K562 (cell line): ENCODE measurements around the gene SORL1-AS1.
"Not testable (repeated sequence)": the region's sequence is repeated elsewhere in the genome, so short reads cannot be mapped to it uniquely, and the experiment has no call there.

ENCODE experiments used
- ATAC-seq: fragments of 200-7000 bp; cut with Tn5 transposase; 3 replicates; pipeline ENCODE4 v1.9.1; 2020; ENCODE audit warnings: moderate library complexity
- BruUV-seq: library from RNA; stranded (reverse); fragments of 400-500 nt; replicated peaks from 2 replicates; lab custom pipeline; 2021; lab: Mats Ljungman, UMichigan
- CTCF ChIA-PET: fragments of 300-600 bp; formaldehyde crosslinking; extraction: SDS; loops from one replicate; lab custom pipeline; 2021; ENCODE audit warnings: low intra/inter-chr PET ratio; lab: Yijun Ruan, JAX
- POLR2A ChIA-PET: fragments of 300-600, 350-650 bp; sonication (Branson Sonifier 250); formaldehyde crosslinking; extraction: SDS; loops from one replicate; lab custom pipeline; 2021; ENCODE audit warnings: antibody characterized with exemption, inconsistent platforms; lab: Yijun Ruan, JAX
- DNase-seq, 4 experiments: peaks; one replicate each; pipeline versions ENCODE4 v3.0.0 to v3.0.0-alpha.2; 2011 to 2018; ENCODE audit warnings: low spot score in 3 of 4, mixed read lengths in 3 of 4; ENCODE audit errors: extremely low read depth in 1 of 4
- FAIRE-seq: peaks from 2 replicates; lab custom pipeline; 2011; peaks lifted over from hg19 to GRCh38; lab: Jason Lieb, UNC
- H2AFZ ChIP-seq: 2 replicates; pipeline ENCODE4 v1.6.0; 2011; ENCODE audit warnings: low read depth, low read length, control low read depth, inconsistent platforms
- H3K27ac ChIP-seq: fragments of 200-600 bp; 3 replicates; pipeline ENCODE4 v1.8.0; 2011; ENCODE audit warnings: low read depth, mild to moderate bottlenecking, control low read depth, inconsistent platforms, low read length, moderate library complexity, mixed read lengths; ENCODE audit errors: extremely low read depth
- H3K27me3 ChIP-seq, 2 experiments: fragments of 300-600 bp in 1 of 2; 2 replicates in 1 of 2; 3 replicates in 1 of 2; pipeline versions ENCODE4 v1.6.0 to v1.8.0; 2011; ENCODE audit warnings: inconsistent platforms in 2 of 2, low read length in 2 of 2, mild to moderate bottlenecking in 1 of 2, mixed read lengths in 1 of 2, moderate library complexity in 1 of 2; ENCODE audit not compliant: control insufficient read depth in 2 of 2, insufficient read depth in 2 of 2
- H3K36me3 ChIP-seq: fragments of 300-600 bp; 3 replicates; pipeline ENCODE4 v1.8.0; 2011; ENCODE audit warnings: mild to moderate bottlenecking, low read length, inconsistent platforms; ENCODE audit not compliant: control insufficient read depth, insufficient read depth
- H3K4me1 ChIP-seq, 2 experiments: fragments of 200-600 bp in 1 of 2; replicated peaks in 1 of 2; 2 replicates in 1 of 2; 3 replicates in 1 of 2; pipeline versions ENCODE4 v1.5.1 to v1.8.0; 2011; ENCODE audit warnings: inconsistent platforms in 2 of 2, low read length in 2 of 2, mild to moderate bottlenecking in 1 of 2, mixed read lengths in 1 of 2, moderate library complexity in 1 of 2; ENCODE audit not compliant: control insufficient read depth in 2 of 2, insufficient read depth in 2 of 2
- H3K4me2 ChIP-seq: 2 replicates; pipeline ENCODE4 v1.6.1; 2011; ENCODE audit warnings: low read length, control low read depth, inconsistent platforms, mixed read lengths; ENCODE audit not compliant: insufficient read depth
- H3K4me3 ChIP-seq: fragments of 200-600 bp; sonication (generic), shearing (Covaris generic); 2 replicates; pipeline ENCODE4 v1.5.1; 2016; ENCODE audit warnings: control low read depth, inconsistent platforms
- H3K79me2 ChIP-seq: fragments of 200-600 bp; 3 replicates; pipeline ENCODE4 v1.8.0; 2011; ENCODE audit warnings: low read length, inconsistent platforms; ENCODE audit not compliant: control insufficient read depth, insufficient read depth
- H3K9ac ChIP-seq, 2 experiments: 2 replicates each; pipeline versions ENCODE4 v1.6.0 to v1.6.1; 2011; ENCODE audit warnings: low read depth in 2 of 2, low read length in 2 of 2, control low read depth in 1 of 2, inconsistent platforms in 1 of 2, mild to moderate bottlenecking in 1 of 2, mixed read lengths in 1 of 2; ENCODE audit not compliant: insufficient read depth in 1 of 2
- H3K9me1 ChIP-seq: one replicate; pipeline ENCODE4 v1.6.0; 2011; ENCODE audit warnings: inconsistent platforms, mild to moderate bottlenecking, low read length, moderate library complexity; ENCODE audit not compliant: control insufficient read depth, insufficient read depth
- H3K9me3 ChIP-seq: replicated peaks from 2 replicates; pipeline ENCODE4 v1.5.1; 2011; ENCODE audit warnings: low read depth, low read length, inconsistent platforms; ENCODE audit not compliant: control insufficient read depth, insufficient read depth
- H4K20me1 ChIP-seq: replicated peaks from 2 replicates; pipeline ENCODE4 v1.6.1; 2011; ENCODE audit warnings: low read length, inconsistent platforms, mixed read lengths; ENCODE audit not compliant: control insufficient read depth, insufficient read depth
- ATF7 ChIP-seq: fragments of 450-650 bp; IDR thresholded peaks from 2 replicates; pipeline ENCODE4 v1.7.1; 2014; ENCODE audit warnings: mild to moderate bottlenecking, moderate library complexity
- FOXP1 ChIP-seq: sonication (generic); formaldehyde crosslinking; IDR thresholded peaks from 2 replicates; pipeline ENCODE4 v1.8.0; 2022; ENCODE audit warnings: mild to moderate bottlenecking, missing genetic modification reagents
- ILF3 ChIP-seq: fragments of 450-650 bp; IDR thresholded peaks from 2 replicates; pipeline ENCODE4 v1.6.1; 2018; ENCODE audit warnings: antibody characterized with exemption, mild to moderate bottlenecking, moderate library complexity, borderline replicate concordance
- KDM1A ChIP-seq, 2 experiments: fragments of 450-650 bp; IDR thresholded peaks; 2 replicates each; pipeline ENCODE4 v1.6.1; 2016; ENCODE audit warnings: mild to moderate bottlenecking in 2 of 2
- POLR2H ChIP-seq: IDR thresholded peaks from 2 replicates; pipeline ENCODE4 v1.6.1; 2016; ENCODE audit warnings: missing genetic modification characterization, low read depth, mild to moderate bottlenecking, control low read depth, missing compliant biosample characterization, moderate library complexity
- SMAD2 ChIP-seq: fragments of 150-350 bp; IDR thresholded peaks from 2 replicates; pipeline ENCODE4 v1.6.1; 2014; ENCODE audit warnings: low read depth, mild to moderate bottlenecking, low read length
- SMAD3 ChIP-seq: fragments of 450-650 bp; formaldehyde crosslinking; conservative IDR thresholded peaks from 2 replicates; pipeline ENCODE4 v1.4.0; 2020; ENCODE audit warnings: mild to moderate bottlenecking
- ZNF12 ChIP-seq: sonication (generic); formaldehyde crosslinking; IDR thresholded peaks from 2 replicates; pipeline ENCODE4 v1.4.0; 2020; ENCODE audit warnings: mild to moderate bottlenecking, missing genetic modification reagents
- ZNF23 ChIP-seq: fragments of 250-450 bp; sonication (Bioruptor Pico); IDR thresholded peaks from 2 replicates; pipeline ENCODE4 v1.4.0; 2020; ENCODE audit warnings: mild to moderate bottlenecking
- ZNF830 ChIP-seq: fragments of 250-450 bp; sonication (Bioruptor Pico); IDR thresholded peaks from 2 replicates; pipeline ENCODE4 v1.5.0; 2021; ENCODE audit warnings: mild to moderate bottlenecking
- WGBS: fragments of 100-300 bp; shearing (Covaris generic); methylation state at CpG from one replicate; pipeline ENCODE4 v1.1.6; 2016; ENCODE audit warnings: low coverage, mixed read lengths; ENCODE audit not compliant: insufficient coverage; ENCODE audit errors: missing lambda C conversion rate; 5-methylcytosine and 5-hydroxymethylcytosine counted together
- in situ Hi-C: fragments of 300-500 bp; cut with MboI; formaldehyde crosslinking; loops from 4 replicates; pipeline ENCODE4 v1.15.0; 2018; ENCODE audit warnings: inconsistent platforms, mixed read lengths
- intact Hi-C: fragments of 100-400 bp; cut with micrococcal nuclease; formaldehyde crosslinking; loops from 2 replicates; pipeline ENCODE4 v1.14.2; 2022
- TF ChIP-seq, protein P1 (sequence below): fragments of 450-650 bp; IDR thresholded peaks from 2 replicates; pipeline ENCODE4 v1.6.1; 2016; ENCODE audit warnings: borderline replicate concordance

The SORL1-AS1 gene

DNA sequence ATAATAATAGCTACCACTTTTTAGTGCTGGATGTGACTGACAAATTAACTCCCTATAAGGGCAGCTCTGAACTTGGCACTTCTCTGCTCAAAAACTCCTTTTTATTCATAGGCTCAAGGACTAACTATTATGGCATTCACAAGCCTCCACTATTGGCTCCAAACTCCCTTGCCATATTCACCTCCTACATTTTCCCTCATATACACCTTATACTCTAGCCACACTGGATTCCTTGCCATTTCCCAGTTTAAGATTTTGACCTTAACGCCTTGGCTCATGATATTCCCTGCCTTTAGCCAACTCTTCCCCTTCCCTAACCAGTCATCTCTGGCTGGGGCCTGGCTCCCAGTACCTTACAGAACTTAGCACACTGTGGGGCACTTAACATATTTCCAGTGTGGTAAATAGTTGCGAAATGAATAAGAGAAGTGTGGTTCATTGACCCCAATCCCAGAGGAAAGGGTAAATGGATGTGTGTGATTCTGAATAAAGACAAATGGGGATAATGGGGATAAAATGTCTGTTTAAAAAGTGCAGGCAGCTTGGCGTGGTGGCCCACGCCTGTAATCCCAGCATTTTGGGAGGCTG lies 40.7 kb downstream of the SORL1-AS1 start:
- intact Hi-C loops (no loop called here), in situ Hi-C loops (no loop called here)
- Histone ChIP-seq H3K27ac (no peak overlapping the region), H3K4me1 (no peaks in the 10 kb centered on the region; a peak in 1 of 5 replicates), H4K20me1 (no peaks in the 10 kb centered on the region), H3K9ac (no peak overlapping the region), H3K79me2 (no peaks in the 10 kb centered on the region), H2AFZ (no peak overlapping the region), H3K36me3 (no peaks in the 10 kb centered on the region), H3K9me1 (no peaks in the 10 kb centered on the region), H3K4me3 (no peak overlapping the region), H3K27me3 (peaks cover 0 to 2% of the 10 kb centered on the region in 2 experiments; a peak in 1 of 5 replicates), H3K9me3 (no peaks in the 10 kb centered on the region), H3K4me2 (no peak overlapping the region)
- no TSS peak for BruUV-seq
- no peak for FAIRE-seq
- no peak for DNase-seq
- CTCF ChIA-PET, result no interaction called here
- TF ChIP-seq FOXP1 (CRISPR knock-in tag), result no peak
- no peak for TF ChIP-seq ZNF830 (CRISPR knock-in tag)
- TF ChIP-seq ATF7, result no peak
- no peak for TF ChIP-seq ILF3
- no peak for TF ChIP-seq KDM1A (IDR thresholded peaks at IDR 0.05)
- TF ChIP-seq, protein P1, sequence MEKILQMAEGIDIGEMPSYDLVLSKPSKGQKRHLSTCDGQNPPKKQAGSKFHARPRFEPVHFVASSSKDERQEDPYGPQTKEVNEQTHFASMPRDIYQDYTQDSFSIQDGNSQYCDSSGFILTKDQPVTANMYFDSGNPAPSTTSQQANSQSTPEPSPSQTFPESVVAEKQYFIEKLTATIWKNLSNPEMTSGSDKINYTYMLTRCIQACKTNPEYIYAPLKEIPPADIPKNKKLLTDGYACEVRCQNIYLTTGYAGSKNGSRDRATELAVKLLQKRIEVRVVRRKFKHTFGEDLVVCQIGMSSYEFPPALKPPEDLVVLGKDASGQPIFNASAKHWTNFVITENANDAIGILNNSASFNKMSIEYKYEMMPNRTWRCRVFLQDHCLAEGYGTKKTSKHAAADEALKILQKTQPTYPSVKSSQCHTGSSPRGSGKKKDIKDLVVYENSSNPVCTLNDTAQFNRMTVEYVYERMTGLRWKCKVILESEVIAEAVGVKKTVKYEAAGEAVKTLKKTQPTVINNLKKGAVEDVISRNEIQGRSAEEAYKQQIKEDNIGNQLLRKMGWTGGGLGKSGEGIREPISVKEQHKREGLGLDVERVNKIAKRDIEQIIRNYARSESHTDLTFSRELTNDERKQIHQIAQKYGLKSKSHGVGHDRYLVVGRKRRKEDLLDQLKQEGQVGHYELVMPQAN, result no peak
- no peak for TF ChIP-seq ZNF23
- TF ChIP-seq ZNF12 (CRISPR knock-in tag), result no peak
- no peak for TF ChIP-seq POLR2H (tag)
- no peak for TF ChIP-seq SMAD3
- no peak for TF ChIP-seq SMAD2
- ATAC-seq, result no peak
- POLR2A ChIA-PET, result no interaction called here
- WGBS, result 0% methylated on average over 4 of the region's 4 CpGs

DNA sequence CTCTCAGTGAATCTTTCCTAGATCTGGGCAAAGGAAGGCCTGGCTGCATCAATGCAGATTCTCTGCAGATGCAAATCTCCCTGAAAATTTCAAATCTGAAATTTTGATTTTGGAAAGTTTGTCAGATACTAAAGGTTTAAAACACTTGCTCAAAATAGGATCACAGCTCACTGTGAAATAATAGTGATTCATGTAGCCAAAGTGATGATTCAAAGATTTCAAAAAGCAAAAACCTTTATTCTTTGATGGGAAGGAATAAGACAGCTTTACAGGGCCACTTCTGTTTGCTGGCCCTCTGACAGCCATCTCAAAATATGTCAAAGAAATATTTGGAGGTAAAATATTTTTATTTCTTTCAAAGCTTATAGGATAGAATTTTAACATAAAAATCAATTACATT lies 41.4 kb downstream of the SORL1-AS1 start:
- H3K9ac ChIP-seq, ATAC-seq, POLR2A ChIA-PET, H3K9me3 ChIP-seq, intact Hi-C loops, H3K27me3 ChIP-seq, H3K4me2 ChIP-seq, H3K4me1 ChIP-seq, DNase-seq, H3K9me1 ChIP-seq, H4K20me1 ChIP-seq, H3K4me3 ChIP-seq, H3K36me3 ChIP-seq, BruUV-seq, H3K79me2 ChIP-seq, CTCF ChIA-PET, H2AFZ ChIP-seq, H3K27ac ChIP-seq, in situ Hi-C loops, FAIRE-seq: not testable (repeated sequence)
